Upper lobe of right lung (tissue), 1 donor: ENCODE data around the gene TLCD3A. TPM values are rescaled to one million over a fixed set of nuclear protein-coding genes. Genes with fewer than 3 reads are reported as not detected.
A peak's percentile ranks its signal among the peaks of the same experiment; 100 is the strongest.
"Not testable (repeated sequence)": the region's sequence is repeated elsewhere in the genome, so short reads cannot be mapped to it uniquely, and the experiment has no call there.

Experiments
- ATAC-seq: fragments of 200-7000 bp; cut with Tn5 transposase; one replicate; pipeline ENCODE4 v1.9.1; 2020; ENCODE audit warnings: mild to moderate bottlenecking, moderate library complexity
- DNase-seq: peaks from one replicate; pipeline ENCODE4 v3.0.0-alpha.2; 2020
- H3K27ac ChIP-seq: fragments of 200-600 bp; one replicate; pipeline ENCODE4 v1.8.0; 2022
- H3K27me3 ChIP-seq: fragments of 200-600 bp; one replicate; pipeline ENCODE4 v1.8.0; 2022; ENCODE audit warnings: mild to moderate bottlenecking
- H3K36me3 ChIP-seq: fragments of 200-600 bp; one replicate; pipeline ENCODE4 v1.8.0; 2022
- H3K4me1 ChIP-seq: fragments of 200-600 bp; one replicate; pipeline ENCODE4 v1.8.0; 2022
- H3K4me3 ChIP-seq: fragments of 200-600 bp; one replicate; pipeline ENCODE4 v1.8.0; 2022; ENCODE audit warnings: mild to moderate bottlenecking
- H3K9me3 ChIP-seq: fragments of 200-600 bp; one replicate; pipeline ENCODE4 v1.8.0; 2022
- CTCF ChIP-seq: fragments of 200-600 bp; IDR thresholded peaks from one replicate; pipeline ENCODE4 v1.8.0; 2022; ENCODE audit warnings: antibody characterized with exemption
- intact Hi-C: fragments of 100-400 bp; cut with DNase I; formaldehyde crosslinking; loops from one replicate; pipeline ENCODE4 v1.11.0; 2022
- total RNA-seq: library from RNA; stranded (reverse); fragmentation: NEBNext Ultra II Directional; extraction: Animal tissue kit (Norgen Biotek cat#: 25700); gene quantifications from one replicate; pipeline ENCODE4 v1.2.1, GENCODE V29; 2021
- donor health status: DM: no; HTN: yes; CAD: no; lungs with severe emphysema.

Gene TLCD3A
- total RNA-seq, 1 donor from 2014 or later = 11.9 TPM

- no peak for ATAC-seq
- DNase-seq = no peak
- no peak overlapping the region for H3K27ac ChIP-seq
- peaks cover 14% of the 10 kb centered on the region for H3K4me1 ChIP-seq
- no peak overlapping the region for H3K4me3 ChIP-seq
- H3K9me3 ChIP-seq = no peaks in the 10 kb centered on the region
- no peaks in the 10 kb centered on the region for H3K27me3 ChIP-seq
- peaks cover 66% of the 10 kb centered on the region for H3K36me3 ChIP-seq
- intact Hi-C loops = loop anchor here (5.0 kb wide), 1 partner anchor 284 kb away; a partner anchor contains a TSS
- no peak for TF ChIP-seq CTCF
These were observed 36.0 kb upstream of the TLCD3A start for GRCh38 chr17:696369-696768.

- ATAC-seq = no peak
- peaks cover 60% of the 10 kb centered on the region for H3K36me3 ChIP-seq
- intact Hi-C loops = loop anchor here (5.0 kb wide), 1 partner anchor 285 kb away; a partner anchor contains a TSS
These were observed 34.7 kb upstream of the TLCD3A start for GRCh38 chr17:697682-698081.

GRCh38 chr17:698096-698495 lies 34.3 kb upstream of the TLCD3A start:
- not testable (repeated sequence) for H3K9me3 ChIP-seq, DNase-seq, ATAC-seq, H3K27me3 ChIP-seq, H3K4me3 ChIP-seq, H3K27ac ChIP-seq
- intact Hi-C loops = loop anchor here (5.0 kb wide), 1 partner anchor 286 kb away; a partner anchor contains a TSS
- Histone ChIP-seq H3K36me3 (peaks cover 56% of the 10 kb centered on the region), H3K4me1 (peaks cover 16% of the 10 kb centered on the region)

More at GRCh38 chr17:697682-698081, 34.7 kb upstream of the TLCD3A start:
- Histone ChIP-seq H3K27ac (no peak overlapping the region), H3K27me3 (no peaks in the 10 kb centered on the region), H3K4me3 (no peak overlapping the region), H3K9me3 (no peaks in the 10 kb centered on the region), H3K4me1 (peaks cover 14% of the 10 kb centered on the region)
- TF ChIP-seq CTCF = no peak
- no peak for DNase-seq

- DNase-seq (no peak), ATAC-seq (peak; percentile 69)
- TF ChIP-seq CTCF = no peak
- Histone ChIP-seq H3K27me3 (no peaks in the 10 kb centered on the region), H3K4me1 (peaks cover 21% of the 10 kb centered on the region), H3K27ac (peak overlapping the region; percentile 33), H3K4me3 (no peak overlapping the region), H3K9me3 (no peaks in the 10 kb centered on the region), H3K36me3 (peaks cover 44% of the 10 kb centered on the region)
- intact Hi-C loops = loop anchor here (5.0 kb wide), 1 partner anchor 287 kb away; a partner anchor contains a TSS
These were observed 33.1 kb upstream of the TLCD3A start for GRCh38 chr17:699345-699744.

GRCh38 chr17:700504-701094 lies 31.8 kb upstream of the TLCD3A start:
- Histone ChIP-seq H3K4me1 (peaks cover 21% of the 10 kb centered on the region), H3K9me3 (no peaks in the 10 kb centered on the region), H3K36me3 (peaks cover 34% of the 10 kb centered on the region), H3K27me3 (no peaks in the 10 kb centered on the region), H3K27ac (no peak overlapping the region), H3K4me3 (no peak overlapping the region)
- TF ChIP-seq CTCF = peak; percentile 71
- intact Hi-C loops = no loop called here
- peak; percentile 64 for ATAC-seq
- no peak for DNase-seq

GRCh38 chr17:703081-703875 lies 29.1 kb upstream of the TLCD3A start:
- TF ChIP-seq CTCF = no peak
- Histone ChIP-seq H3K9me3 (no peaks in the 10 kb centered on the region), H3K4me3 (no peak overlapping the region), H3K27ac (no peak overlapping the region), H3K4me1 (peaks cover 21% of the 10 kb centered on the region), H3K36me3 (peaks cover 33% of the 10 kb centered on the region), H3K27me3 (no peaks in the 10 kb centered on the region)
- ATAC-seq = no peak
- intact Hi-C loops = no loop called here
- no peak for DNase-seq
